ENCODE results near the gene C19orf81.

C19orf81 gene

GRCh38 chr19:50678323-50678722, 29.1 kb downstream of the C19orf81 start:
- in situ Hi-C loops (cut with MboI; ENCODE audit: low sequenced_read_pairs) = no loop called here

- in situ Hi-C loops (cut with MboI; ENCODE audit: low sequenced_read_pairs) = no loop called here
Measured at GRCh38 chr19:50679177-50680125, 30.2 kb downstream of the C19orf81 start.

- in situ Hi-C loops (cut with MboI; ENCODE audit: low sequenced_read_pairs) = no loop called here
Measured at GRCh38 chr19:50686310-50687032, 37.2 kb downstream of the C19orf81 start.

GRCh38 chr19:50688766-50689165, 39.5 kb downstream of the C19orf81 start:
- in situ Hi-C loops (cut with MboI; ENCODE audit: low sequenced_read_pairs) = no loop called here

- in situ Hi-C loops (cut with MboI; ENCODE audit: low sequenced_read_pairs) = no loop called here
Measured at GRCh38 chr19:50690439-50690838, 41.2 kb downstream of the C19orf81 start.

- in situ Hi-C loops (cut with MboI; ENCODE audit: low sequenced_read_pairs) = no loop called here
Measured at GRCh38 chr19:50693064-50693975, 44.1 kb downstream of the C19orf81 start.

- in situ Hi-C loops (cut with MboI; ENCODE audit: low sequenced_read_pairs) = no loop called here
Measured at GRCh38 chr19:50694815-50695145, 45.5 kb downstream of the C19orf81 start.

- in situ Hi-C loops (cut with MboI; ENCODE audit: low sequenced_read_pairs) = no loop called here
Measured at GRCh38 chr19:50695251-50696093, 46.2 kb downstream of the C19orf81 start.

- in situ Hi-C loops (cut with MboI; ENCODE audit: low sequenced_read_pairs) = no loop called here
Measured at GRCh38 chr19:50696094-50696483, 46.8 kb downstream of the C19orf81 start.

GRCh38 chr19:50697414-50698124, 48.3 kb downstream of the C19orf81 start:
- in situ Hi-C loops (cut with MboI; ENCODE audit: low sequenced_read_pairs) = no loop called here

GRCh38 chr19:50701367-50701985, 52.2 kb downstream of the C19orf81 start:
- in situ Hi-C loops (cut with MboI; ENCODE audit: low sequenced_read_pairs) = no loop called here

- in situ Hi-C loops (cut with MboI; ENCODE audit: low sequenced_read_pairs) = no loop called here
Measured at GRCh38 chr19:50702158-50702870, 53.1 kb downstream of the C19orf81 start.

- in situ Hi-C loops (cut with MboI; ENCODE audit: low sequenced_read_pairs) = no loop called here
Measured at GRCh38 chr19:50702871-50703829, 53.9 kb downstream of the C19orf81 start.

GRCh38 chr19:50703915-50704796, 54.9 kb downstream of the C19orf81 start:
- in situ Hi-C loops (cut with MboI; ENCODE audit: low sequenced_read_pairs) = no loop called here

- in situ Hi-C loops (cut with MboI; ENCODE audit: low sequenced_read_pairs) = no loop called here
Measured at GRCh38 chr19:50705422-50706019, 56.3 kb downstream of the C19orf81 start.

- in situ Hi-C loops (cut with MboI; ENCODE audit: low sequenced_read_pairs) = no loop called here
Measured at GRCh38 chr19:50706387-50706786, 57.1 kb downstream of the C19orf81 start.

Measured in hTERT RPE-1 (cell line).